ENCODE data around the gene LAMB2.

LAMB2 gene

DNA sequence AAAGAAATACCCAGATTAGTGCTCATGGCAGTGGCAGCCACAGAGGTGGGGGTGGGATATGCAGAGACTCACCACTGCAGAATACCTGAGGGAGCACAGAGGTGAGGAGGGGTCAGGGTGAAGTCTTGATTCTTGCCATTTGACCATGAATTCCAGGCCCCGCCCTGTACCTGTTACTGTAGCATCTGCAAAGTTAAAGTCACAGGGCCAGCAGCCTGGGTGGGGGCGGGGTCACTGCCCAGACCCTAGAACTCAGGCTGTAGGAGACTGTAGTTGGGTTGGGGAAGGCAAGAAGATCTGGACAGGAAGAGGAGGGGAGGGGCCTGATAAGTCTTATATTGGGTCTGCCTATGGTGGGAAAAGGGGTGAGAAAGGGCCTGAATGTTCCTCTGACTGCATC lies 18.8 kb upstream of the LAMB2 start:
- Histone ChIP-seq H3K4me3 (ENCODE audit: low read length) (no peak overlapping the region), H3K9me3 (ENCODE audit: low read length) (no peaks in the 10 kb centered on the region), H3K4me1 (ENCODE audit: insufficient read depth, low read length) (no peaks in the 10 kb centered on the region), H2AFZ (ENCODE audit: low read depth, low read length) (no peak overlapping the region), H3K36me3 (ENCODE audit: insufficient read depth, low read length) (no peaks in the 10 kb centered on the region), H3K27me3 (ENCODE audit: insufficient read depth, low read length) (no peaks in the 10 kb centered on the region)

DNA sequence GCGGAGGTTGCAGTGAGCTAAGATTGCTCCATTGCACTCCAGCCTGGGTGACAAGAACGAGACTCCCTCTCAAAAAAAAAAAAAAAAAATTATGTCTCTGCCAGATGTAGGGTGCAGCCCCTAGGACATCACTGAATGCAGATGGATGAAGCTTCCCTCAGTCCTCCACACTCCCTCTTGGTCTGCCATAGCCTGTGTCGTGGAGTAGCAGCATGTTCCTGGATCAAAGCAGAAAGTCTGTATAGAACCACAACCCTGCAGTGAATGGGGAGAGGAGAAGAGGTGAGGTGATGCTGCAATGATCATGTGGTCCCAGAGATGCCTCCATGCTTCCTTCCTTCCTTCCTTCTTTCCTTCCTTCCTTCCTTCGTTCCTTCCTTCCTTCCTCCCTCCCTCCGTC lies 15.3 kb upstream of the LAMB2 start:
- no peaks in the 10 kb centered on the region for H3K9me3 ChIP-seq (ENCODE audit: low read length)
- H3K27me3 ChIP-seq (ENCODE audit: insufficient read depth, low read length), result no peaks in the 10 kb centered on the region
- H3K36me3 ChIP-seq (ENCODE audit: insufficient read depth, low read length), result no peaks in the 10 kb centered on the region
- H3K4me1 ChIP-seq (ENCODE audit: insufficient read depth, low read length), result no peaks in the 10 kb centered on the region
- no peak overlapping the region for H2AFZ ChIP-seq (ENCODE audit: low read depth, low read length)
- H3K4me3 ChIP-seq (ENCODE audit: low read length), result no peak overlapping the region

DNA sequence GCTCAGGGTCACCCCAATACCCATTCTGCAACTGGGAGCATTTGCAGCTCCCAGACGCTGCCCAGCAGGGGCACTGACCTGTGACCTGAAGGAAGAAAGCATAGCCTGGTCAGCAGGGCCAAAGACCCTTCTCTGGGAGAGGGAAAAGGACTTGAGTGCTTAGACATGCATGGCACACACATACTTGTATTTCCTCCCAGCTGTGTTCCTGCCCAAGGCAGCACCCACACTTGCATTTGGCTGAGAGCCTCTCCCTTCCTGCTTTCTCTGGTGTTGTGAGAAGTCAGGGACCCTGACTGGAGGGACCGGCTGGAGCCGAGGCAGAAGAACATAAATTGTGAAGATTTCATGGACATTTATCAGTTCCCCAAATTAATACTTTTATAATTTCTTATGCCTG lies 7.2 kb upstream of the LAMB2 start:
- Histone ChIP-seq H2AFZ (ENCODE audit: low read depth, low read length) (no peak overlapping the region), H3K27me3 (ENCODE audit: insufficient read depth, low read length) (no peaks in the 10 kb centered on the region), H3K36me3 (ENCODE audit: insufficient read depth, low read length) (no peaks in the 10 kb centered on the region), H3K9me3 (ENCODE audit: low read length) (peaks cover 5% of the 10 kb centered on the region), H3K4me1 (ENCODE audit: insufficient read depth, low read length) (peaks cover 8% of the 10 kb centered on the region), H3K4me3 (ENCODE audit: low read length) (no peak overlapping the region)

DNA sequence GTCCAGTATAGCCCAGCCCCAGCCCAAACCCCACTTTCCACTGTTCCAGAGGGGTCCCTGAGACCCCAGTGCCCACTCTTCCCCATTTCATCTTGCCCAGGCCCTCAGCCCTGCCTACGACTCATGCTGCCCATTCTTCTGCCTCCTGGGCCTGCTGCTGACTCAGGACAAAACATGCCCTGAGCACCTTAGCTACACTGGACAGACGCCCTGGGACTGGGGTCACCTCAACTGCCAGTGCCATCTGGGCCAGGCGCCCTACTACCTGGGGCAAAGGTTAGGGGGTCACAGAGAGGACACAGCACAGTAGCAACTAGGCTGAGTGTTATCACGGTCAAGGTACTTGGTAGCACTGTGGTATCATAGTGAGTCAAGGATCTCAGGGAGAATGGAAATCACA lies 2.6 kb upstream of the LAMB2 start:
- H3K36me3 ChIP-seq (ENCODE audit: insufficient read depth, low read length), result no peaks in the 10 kb centered on the region
- no peaks in the 10 kb centered on the region for H3K9me3 ChIP-seq (ENCODE audit: low read length)
- no peak overlapping the region for H3K4me3 ChIP-seq (ENCODE audit: low read length)
- no peak overlapping the region for H2AFZ ChIP-seq (ENCODE audit: low read depth, low read length)
- no peaks in the 10 kb centered on the region for H3K27me3 ChIP-seq (ENCODE audit: insufficient read depth, low read length)
- peaks cover 18% of the 10 kb centered on the region for H3K4me1 ChIP-seq (ENCODE audit: insufficient read depth, low read length)

DNA sequence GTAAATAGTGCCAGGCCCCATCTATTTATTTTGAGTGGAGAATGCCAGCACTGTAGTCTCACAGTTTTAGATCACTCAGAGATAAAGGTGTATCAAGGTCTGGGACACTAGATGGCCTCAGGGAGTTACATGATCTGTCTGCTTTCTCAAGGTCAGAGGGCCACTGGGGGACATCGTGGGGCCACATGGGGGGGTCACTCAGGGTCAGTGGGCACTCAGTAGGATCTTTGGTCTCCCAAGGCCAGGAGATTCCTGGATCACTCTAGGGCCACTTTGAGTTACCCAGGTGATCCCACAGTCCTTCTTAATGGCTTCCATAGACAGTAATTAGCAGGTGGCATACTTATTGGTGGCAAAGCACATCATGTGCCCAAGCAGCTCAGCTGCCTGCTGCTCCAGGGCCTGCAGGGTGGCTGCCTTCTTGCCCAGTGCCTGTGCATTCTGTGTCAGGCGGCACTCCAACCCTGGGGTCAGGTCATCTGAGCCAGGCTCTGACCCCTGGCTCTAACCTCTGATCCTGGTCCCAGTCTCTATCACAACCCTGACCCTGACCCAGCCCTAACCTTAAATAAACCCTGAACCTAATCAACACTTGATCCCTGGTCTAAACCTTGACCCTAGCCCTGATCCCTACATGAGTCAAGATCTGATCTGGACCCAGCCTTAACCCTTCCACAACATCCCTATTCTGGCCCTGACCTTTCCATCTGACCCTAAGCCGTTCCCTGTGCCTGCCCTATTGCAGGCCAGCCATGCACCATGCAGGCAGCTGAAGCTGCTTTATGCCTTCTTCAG lies 1.8 kb upstream of the LAMB2 start:
- no peaks in the 10 kb centered on the region for H3K36me3 ChIP-seq (ENCODE audit: insufficient read depth, low read length)
- no peak overlapping the region for H2AFZ ChIP-seq (ENCODE audit: low read depth, low read length)
- no peaks in the 10 kb centered on the region for H3K27me3 ChIP-seq (ENCODE audit: insufficient read depth, low read length)
- H3K4me3 ChIP-seq (ENCODE audit: low read length), result no peak overlapping the region
- H3K9me3 ChIP-seq (ENCODE audit: low read length), result no peaks in the 10 kb centered on the region
- peaks cover 13% of the 10 kb centered on the region for H3K4me1 ChIP-seq (ENCODE audit: insufficient read depth, low read length)

DNA sequence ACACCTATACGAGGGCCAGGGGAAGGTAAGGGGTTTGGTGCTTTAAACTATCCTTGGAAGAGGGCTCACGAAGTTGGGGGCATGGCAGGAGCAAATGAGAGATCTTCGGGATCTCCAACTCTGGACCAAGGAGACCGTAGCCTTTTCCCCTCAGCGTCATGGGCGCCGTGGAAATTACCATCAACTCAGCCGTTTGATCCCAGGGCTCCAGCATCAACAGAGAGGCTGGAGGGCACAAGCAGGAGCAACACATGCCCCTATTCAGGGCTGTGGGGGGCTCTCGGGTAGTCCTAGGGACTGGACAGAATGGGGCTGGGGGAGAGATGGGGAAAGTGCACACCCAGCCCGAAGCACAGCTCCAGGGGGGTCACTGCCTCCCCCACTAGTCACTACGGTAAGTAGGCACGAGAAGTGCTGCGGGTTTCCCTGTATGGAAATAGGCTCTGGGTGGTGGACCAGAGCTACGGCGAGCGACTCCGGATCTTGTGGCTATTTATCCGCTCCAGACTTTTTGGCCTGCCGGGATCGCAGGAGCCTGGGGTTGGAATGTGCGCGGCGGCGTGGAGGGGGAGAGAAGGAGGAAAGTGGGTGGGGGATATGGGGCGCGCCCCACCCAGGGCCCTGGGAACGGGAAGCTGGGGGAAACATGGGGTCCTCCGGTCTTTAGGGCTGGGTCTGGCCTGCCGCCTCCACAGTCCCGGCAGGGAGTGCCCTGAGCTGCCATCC lies 539 bp upstream of the LAMB2 start:
- Histone ChIP-seq H3K4me3 (ENCODE audit: low read length) (peak overlapping the region; percentile 73), H3K4me1 (ENCODE audit: insufficient read depth, low read length) (peaks cover 10% of the 10 kb centered on the region), H3K36me3 (ENCODE audit: insufficient read depth, low read length) (peaks cover 1% of the 10 kb centered on the region), H2AFZ (ENCODE audit: low read depth, low read length) (peak overlapping the region; percentile 98), H3K27me3 (ENCODE audit: insufficient read depth, low read length) (no peaks in the 10 kb centered on the region), H3K9me3 (ENCODE audit: low read length) (no peaks in the 10 kb centered on the region)

DNA sequence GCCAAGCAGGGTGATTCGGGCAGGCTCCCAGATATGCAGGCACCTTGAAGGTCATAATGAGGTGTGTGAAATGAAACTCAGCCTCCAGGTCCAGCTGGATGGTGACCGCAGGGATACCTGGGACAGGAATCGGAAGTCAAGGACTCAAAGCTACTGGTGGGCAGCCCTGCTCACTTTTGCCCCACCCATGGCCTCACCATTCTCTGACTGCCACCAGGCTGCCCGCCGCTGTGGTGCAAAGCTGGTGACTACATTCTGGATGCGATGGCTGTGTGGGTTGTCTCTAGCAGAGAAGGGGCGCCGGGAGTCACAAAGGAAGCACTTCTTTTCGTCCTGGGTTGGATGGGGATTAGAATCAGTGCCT lies 795 bp downstream of the LAMB2 start:
- no peaks in the 10 kb centered on the region for H3K9me3 ChIP-seq (ENCODE audit: low read length)
- no peaks in the 10 kb centered on the region for H3K27me3 ChIP-seq (ENCODE audit: insufficient read depth, low read length)
- H3K4me1 ChIP-seq (ENCODE audit: insufficient read depth, low read length), result peaks cover 10% of the 10 kb centered on the region
- H2AFZ ChIP-seq (ENCODE audit: low read depth, low read length), result no peak overlapping the region
- peaks cover 3% of the 10 kb centered on the region for H3K36me3 ChIP-seq (ENCODE audit: insufficient read depth, low read length)
- peak overlapping the region; percentile 73 for H3K4me3 ChIP-seq (ENCODE audit: low read length)

DNA sequence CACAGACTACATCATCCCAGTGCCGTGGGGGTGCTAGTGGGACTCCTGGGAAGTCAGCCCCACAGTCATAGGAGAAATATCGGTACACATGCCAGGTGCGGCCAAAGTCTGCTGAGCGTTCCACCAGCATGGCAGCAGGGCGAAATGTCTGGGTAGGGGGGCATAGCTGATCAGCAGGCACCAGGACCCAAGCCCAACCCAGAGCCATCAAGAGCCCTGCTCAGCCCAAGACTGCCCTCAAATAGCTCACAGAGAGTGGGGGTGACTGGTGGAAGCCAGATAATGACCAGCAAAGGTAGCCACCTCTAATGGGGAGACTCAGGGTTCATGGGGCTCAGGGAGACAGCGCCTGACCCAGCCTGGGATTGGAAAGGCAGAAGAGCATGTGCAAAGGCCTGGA lies 1.3 kb downstream of the LAMB2 start:
- no peaks in the 10 kb centered on the region for H3K9me3 ChIP-seq (ENCODE audit: low read length)
- H2AFZ ChIP-seq (ENCODE audit: low read depth, low read length), result no peak overlapping the region
- H3K36me3 ChIP-seq (ENCODE audit: insufficient read depth, low read length), result peaks cover 3% of the 10 kb centered on the region
- no peaks in the 10 kb centered on the region for H3K27me3 ChIP-seq (ENCODE audit: insufficient read depth, low read length)
- H3K4me1 ChIP-seq (ENCODE audit: insufficient read depth, low read length), result peaks cover 10% of the 10 kb centered on the region
- H3K4me3 ChIP-seq (ENCODE audit: low read length), result peak overlapping the region; percentile 73

DNA sequence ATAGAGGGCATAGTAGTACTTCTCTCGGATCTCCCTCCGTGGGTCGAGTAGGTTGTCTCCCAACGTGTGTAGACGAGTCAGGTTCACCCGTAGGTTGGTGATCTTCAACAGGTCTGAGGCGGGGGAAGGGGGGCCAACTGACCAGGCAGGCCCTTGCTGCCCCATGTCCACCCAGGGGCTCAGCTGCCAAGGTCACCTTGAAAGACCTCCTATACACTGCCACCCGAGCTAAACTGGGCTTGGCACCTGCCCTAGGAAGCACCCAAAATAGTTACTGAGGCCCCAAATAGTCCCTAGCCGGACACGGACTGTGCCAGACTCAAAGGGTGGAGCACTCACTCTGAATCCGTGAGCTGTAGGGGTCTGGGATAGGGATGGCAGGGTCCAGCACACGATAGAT lies 1.8 kb downstream of the LAMB2 start:
- Histone ChIP-seq H3K27me3 (ENCODE audit: insufficient read depth, low read length) (no peaks in the 10 kb centered on the region), H3K4me1 (ENCODE audit: insufficient read depth, low read length) (peaks cover 10% of the 10 kb centered on the region), H3K4me3 (ENCODE audit: low read length) (no peak overlapping the region), H2AFZ (ENCODE audit: low read depth, low read length) (no peak overlapping the region), H3K36me3 (ENCODE audit: insufficient read depth, low read length) (peaks cover 5% of the 10 kb centered on the region), H3K9me3 (ENCODE audit: low read length) (no peaks in the 10 kb centered on the region)

DNA sequence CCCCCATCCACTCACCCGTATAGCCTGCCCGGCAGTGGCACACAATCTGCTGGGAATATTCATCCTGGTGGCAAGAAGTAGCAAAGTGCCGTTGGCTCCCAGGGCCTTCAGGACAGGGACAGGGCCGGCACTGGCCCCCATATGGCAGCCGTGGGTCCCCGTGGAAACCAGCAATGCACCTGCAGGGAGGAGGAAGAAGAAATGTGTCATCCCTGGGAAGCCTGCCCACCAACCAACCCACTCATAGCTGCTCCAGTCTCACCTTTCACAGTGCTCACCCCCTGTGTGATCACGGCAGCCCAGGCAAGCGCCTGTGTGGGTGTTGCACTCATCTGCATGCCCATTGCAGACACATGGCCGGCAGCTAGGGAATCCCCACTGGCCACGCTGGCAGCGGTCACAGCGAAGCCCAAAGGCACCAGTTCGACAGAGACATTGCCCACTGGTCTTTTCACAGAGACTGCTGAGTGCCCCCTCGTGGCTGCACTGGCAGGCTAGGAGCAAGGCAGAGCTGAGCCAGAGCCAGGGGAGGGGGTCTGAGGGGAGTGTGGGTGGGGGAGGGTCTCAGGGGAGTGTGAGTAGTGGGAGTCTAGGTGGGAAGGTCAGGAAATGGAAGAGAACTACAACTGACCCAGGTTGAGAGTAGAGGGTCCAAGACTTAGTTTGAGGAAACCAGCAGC lies 7.7 kb downstream of the LAMB2 start:
- Histone ChIP-seq H2AFZ (ENCODE audit: low read depth, low read length) (no peak overlapping the region), H3K4me3 (ENCODE audit: low read length) (no peak overlapping the region), H3K4me1 (ENCODE audit: insufficient read depth, low read length) (peaks cover 3% of the 10 kb centered on the region), H3K36me3 (ENCODE audit: insufficient read depth, low read length) (peaks cover 44% of the 10 kb centered on the region), H3K27me3 (ENCODE audit: insufficient read depth, low read length) (no peaks in the 10 kb centered on the region), H3K9me3 (ENCODE audit: low read length) (no peaks in the 10 kb centered on the region)

DNA sequence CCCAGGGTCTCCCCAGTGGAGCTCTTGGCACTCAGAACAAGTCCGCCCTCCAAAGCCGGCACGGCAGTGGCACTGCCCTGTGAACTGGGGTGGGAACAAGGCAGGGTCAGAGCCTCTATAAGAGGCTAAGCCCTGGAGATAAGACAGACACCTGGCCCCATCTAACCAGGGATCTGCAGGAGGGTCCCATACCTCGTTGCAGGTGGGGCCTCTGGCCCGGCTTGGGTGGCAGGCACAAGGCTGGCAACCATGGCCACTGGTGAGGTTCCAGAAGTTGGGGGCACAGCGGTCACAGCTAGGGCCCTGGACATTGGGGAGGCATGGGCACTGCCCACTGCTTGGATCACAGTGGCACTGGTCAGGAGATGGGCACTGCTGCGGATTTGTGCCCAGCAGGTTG lies 8.6 kb downstream of the LAMB2 start:
- no peak overlapping the region for H3K4me3 ChIP-seq (ENCODE audit: low read length)
- peaks cover 44% of the 10 kb centered on the region for H3K36me3 ChIP-seq (ENCODE audit: insufficient read depth, low read length)
- H3K4me1 ChIP-seq (ENCODE audit: insufficient read depth, low read length), result peaks cover 12% of the 10 kb centered on the region
- no peak overlapping the region for H2AFZ ChIP-seq (ENCODE audit: low read depth, low read length)
- no peaks in the 10 kb centered on the region for H3K27me3 ChIP-seq (ENCODE audit: insufficient read depth, low read length)
- H3K9me3 ChIP-seq (ENCODE audit: low read length), result no peaks in the 10 kb centered on the region

DNA sequence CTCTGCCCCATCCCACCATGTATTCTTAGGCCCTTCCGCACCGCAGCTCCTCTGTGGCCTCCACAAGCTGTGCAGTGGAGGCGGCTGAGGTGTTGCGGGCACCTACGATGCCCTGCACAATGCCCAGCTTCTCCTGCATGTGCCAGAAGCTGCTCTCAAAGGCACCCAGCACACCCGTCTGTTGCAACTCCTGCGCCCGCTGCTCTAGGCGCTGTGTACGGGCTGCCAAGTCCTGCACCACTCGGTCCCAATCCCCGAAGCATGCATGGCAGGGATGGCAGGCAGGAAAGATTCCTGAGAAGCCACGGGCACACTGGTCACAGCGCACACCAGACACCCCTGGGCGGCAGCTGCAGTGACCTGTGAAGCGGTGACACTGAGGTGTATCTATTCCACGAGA lies 9.2 kb downstream of the LAMB2 start:
- Histone ChIP-seq H2AFZ (ENCODE audit: low read depth, low read length) (no peak overlapping the region), H3K4me1 (ENCODE audit: insufficient read depth, low read length) (peaks cover 15% of the 10 kb centered on the region), H3K9me3 (ENCODE audit: low read length) (no peaks in the 10 kb centered on the region), H3K27me3 (ENCODE audit: insufficient read depth, low read length) (no peaks in the 10 kb centered on the region), H3K36me3 (ENCODE audit: insufficient read depth, low read length) (peaks cover 49% of the 10 kb centered on the region), H3K4me3 (ENCODE audit: low read length) (no peak overlapping the region)

DNA sequence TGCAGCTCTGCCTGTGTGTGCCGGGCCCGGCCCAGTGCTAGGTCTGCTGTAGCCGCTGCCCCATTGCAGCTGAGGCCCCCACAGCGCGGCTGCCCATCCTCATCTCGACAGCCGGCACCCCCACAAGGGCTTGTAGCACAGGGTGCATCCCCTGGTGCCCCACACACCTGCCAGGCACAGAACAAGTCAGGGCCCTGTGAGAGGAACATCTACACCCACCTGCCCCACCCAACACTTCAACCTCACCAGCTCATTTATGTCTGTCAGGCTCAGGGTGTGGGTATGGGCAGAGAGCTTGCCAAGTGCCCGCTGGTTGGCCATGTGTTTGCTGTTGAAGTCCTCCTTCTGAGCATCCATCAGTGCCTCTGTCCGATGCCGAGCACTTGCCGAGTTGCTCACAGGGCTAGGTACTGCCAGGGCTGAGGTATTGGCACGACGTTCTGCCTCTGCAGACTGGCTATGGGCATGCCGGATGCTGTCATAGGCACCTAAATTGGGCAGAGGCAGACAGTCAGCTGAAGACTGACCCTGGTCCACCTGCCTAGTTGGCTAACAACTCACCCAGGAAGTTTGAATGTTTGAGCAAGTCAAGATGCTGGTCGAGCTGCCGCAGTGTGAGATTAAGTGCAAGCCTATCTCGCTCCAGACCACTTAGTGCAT lies 9.8 kb downstream of the LAMB2 start:
- Histone ChIP-seq H2AFZ (ENCODE audit: low read depth, low read length) (no peak overlapping the region), H3K9me3 (ENCODE audit: low read length) (no peaks in the 10 kb centered on the region), H3K4me3 (ENCODE audit: low read length) (no peak overlapping the region), H3K4me1 (ENCODE audit: insufficient read depth, low read length) (peaks cover 15% of the 10 kb centered on the region), H3K36me3 (ENCODE audit: insufficient read depth, low read length) (peaks cover 47% of the 10 kb centered on the region), H3K27me3 (ENCODE audit: insufficient read depth, low read length) (no peaks in the 10 kb centered on the region)

All from neuron (in vitro differentiated cells).